HFF-Myc (cell line): Measurements from ENCODE around the gene ABHD17B.

Experiments
- DNase-seq: peaks from one replicate; pipeline ENCODE4 v3.0.0-alpha.2; 2011; ENCODE audit warnings: low read depth; ENCODE audit errors: extremely low read depth
- H3K4me3 ChIP-seq: replicated peaks from 2 replicates; pipeline ENCODE4 v1.5.1; 2011; ENCODE audit warnings: low read depth, mild to moderate bottlenecking, control low read depth, low read length
- CTCF ChIP-seq: IDR thresholded peaks from 2 replicates; pipeline ENCODE4 v1.5.1; 2012; ENCODE audit warnings: mild to moderate bottlenecking, low read depth, low read length, control low read depth; ENCODE audit errors: missing control alignments

ABHD17B gene

DNA sequence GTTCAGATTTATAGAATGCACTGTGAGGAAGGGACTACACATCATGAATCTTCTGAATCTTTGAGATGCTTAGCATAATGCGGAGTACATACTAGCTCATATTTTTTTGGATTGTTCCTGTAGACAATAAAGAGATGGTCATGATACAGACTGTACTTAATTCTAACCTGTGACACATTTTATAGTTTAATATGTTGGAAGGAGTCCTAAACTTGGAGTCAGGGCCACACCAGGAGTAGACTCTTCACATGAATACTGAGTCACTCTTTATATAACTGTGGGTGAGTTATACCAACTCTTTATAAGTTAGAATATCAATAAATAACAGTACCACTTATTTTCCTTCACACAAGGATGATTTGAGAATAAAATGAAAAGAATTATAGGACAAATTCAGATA, 17.4 kb upstream of the ABHD17B start:
- no peak overlapping the region for H3K4me3 ChIP-seq
- TF ChIP-seq CTCF: no peak
- DNase-seq: no peak

DNA sequence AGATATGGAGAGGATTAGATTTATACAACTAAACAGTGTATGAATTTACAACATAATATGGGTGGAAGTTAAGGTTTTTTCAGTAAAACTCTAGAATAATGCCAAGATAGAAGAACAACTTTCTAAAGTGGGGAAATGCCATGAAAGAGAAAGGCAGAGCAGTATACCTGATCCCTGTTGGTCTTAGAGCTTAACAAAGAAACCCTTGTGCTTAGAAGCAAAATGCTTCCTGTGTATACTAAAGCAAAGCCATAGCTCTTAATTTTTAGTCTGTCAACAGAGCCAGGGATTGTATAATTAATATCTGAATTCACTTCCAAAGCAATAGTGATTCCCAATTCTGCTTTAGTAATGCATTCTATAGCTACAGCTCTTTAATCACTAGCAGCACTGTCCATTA, 14.8 kb upstream of the ABHD17B start:
- H3K4me3 ChIP-seq: no peak overlapping the region
- no peak for TF ChIP-seq CTCF
- DNase-seq: no peak

DNA sequence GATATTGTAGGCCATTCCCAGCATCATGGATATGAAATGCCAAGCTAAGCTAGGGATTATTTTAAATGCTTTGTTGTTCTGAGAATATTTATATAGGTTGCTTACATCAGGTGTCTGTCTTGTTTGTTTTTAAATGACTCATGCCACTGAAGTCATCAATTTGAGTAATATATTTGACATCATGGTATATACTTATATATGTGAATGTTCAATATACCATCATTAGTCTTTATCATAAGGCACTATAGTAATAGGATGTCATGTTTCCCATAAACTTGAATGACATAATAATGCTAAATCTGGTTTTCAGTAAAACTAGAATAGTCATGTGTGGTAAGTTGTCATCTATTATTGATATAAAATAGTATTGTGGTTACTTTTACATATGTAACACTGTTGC, 13.6 kb upstream of the ABHD17B start:
- DNase-seq: no peak
- TF ChIP-seq CTCF: no peak

GRCh38 chr9:71921190-71921814, 10.3 kb upstream of the ABHD17B start:
- DNase-seq: no peak

More for the DNA sequence above, 13.6 kb upstream of the ABHD17B start:
- H3K4me3 ChIP-seq: no peak overlapping the region

DNA sequence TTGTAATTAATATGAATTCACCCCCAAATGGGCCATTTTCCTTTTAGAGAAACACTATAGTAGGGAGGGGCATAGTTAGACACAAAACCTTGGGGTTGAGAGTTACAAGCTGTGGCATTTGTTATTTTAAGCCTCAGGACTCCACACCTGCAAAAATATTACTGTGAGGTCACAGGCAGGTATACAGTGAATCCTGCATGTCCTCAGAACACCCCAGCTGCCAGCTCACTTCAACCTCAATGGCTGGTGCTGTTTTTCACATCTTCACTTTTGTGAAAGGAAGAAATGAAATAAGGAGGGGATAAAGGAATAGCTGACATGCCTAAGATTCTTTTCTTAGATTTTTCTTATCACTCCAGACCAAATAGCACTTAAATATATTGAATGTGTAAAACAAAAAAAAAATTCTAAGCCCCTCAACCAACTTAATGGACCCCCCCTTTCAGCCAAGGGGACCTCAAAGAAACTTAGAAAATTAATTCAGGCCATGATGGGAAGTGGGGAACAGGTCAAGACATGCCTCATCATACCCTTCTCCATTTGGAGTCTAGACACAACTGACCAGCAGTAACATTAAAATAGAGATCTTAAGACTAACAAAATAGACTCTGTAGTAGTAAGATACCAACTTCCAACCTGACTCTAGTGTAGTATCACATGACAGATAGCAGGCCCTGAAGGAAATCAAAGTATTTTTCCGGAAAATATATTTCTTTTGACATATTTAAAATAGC, 9.6 kb upstream of the ABHD17B start:
- no peak overlapping the region for H3K4me3 ChIP-seq
- TF ChIP-seq CTCF: no peak

More at GRCh38 chr9:71921190-71921814, 10.3 kb upstream of the ABHD17B start:
- TF ChIP-seq CTCF: no peak
- H3K4me3 ChIP-seq: no peak overlapping the region

DNA sequence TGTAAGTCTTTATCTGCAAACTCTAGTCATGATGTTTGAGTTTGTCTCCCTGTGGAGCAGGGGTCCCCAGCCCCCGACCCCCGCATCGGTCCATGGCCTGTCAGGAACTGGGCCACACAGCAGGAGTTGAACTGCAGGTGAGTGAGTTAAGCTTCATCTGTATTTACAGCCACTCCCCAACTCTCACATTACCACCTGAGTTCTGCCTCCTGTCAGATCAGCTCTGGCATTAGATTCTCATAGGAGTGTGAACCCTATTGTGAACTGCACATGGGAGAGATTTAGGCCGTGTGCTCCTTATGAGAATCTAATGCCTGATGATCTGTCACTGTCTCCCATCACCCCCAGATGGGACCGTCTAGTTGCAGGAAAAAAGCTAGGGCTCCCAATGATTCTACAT, 7.4 kb upstream of the ABHD17B start:
- no peak for DNase-seq
- H3K4me3 ChIP-seq: no peak overlapping the region
- TF ChIP-seq CTCF: no peak

More for the DNA sequence above, 9.6 kb upstream of the ABHD17B start:
- no peak for DNase-seq
